DND-41 (cell line): ENCODE measurements around the gene NR2F1-AS1.

Experiments used
- ATAC-seq: fragments of 200-7000 bp; cut with Tn5 transposase; 3 replicates; pipeline ENCODE4 v1.9.1; 2021; ENCODE audit warnings: low read depth; ENCODE audit not compliant: insufficient read depth
- DNase-seq: peaks from one replicate; pipeline ENCODE4 v3.0.0-alpha.2; 2020
- H2AFZ ChIP-seq: 2 replicates; pipeline ENCODE4 v1.6.0; 2012; ENCODE audit warnings: low read depth, low read length
- H3K27ac ChIP-seq: 2 replicates; pipeline ENCODE4 v1.5.1; 2012; ENCODE audit warnings: low read length, inconsistent platforms
- H3K27me3 ChIP-seq: fragments of 200-600 bp; sonication (generic); 2 replicates; pipeline ENCODE4 v1.6.0; 2012; ENCODE audit warnings: low read length, mild to moderate bottlenecking, inconsistent platforms; ENCODE audit not compliant: insufficient read depth, poor library complexity
- H3K36me3 ChIP-seq: 2 replicates; pipeline ENCODE4 v1.5.1; 2012; ENCODE audit warnings: low read length, inconsistent platforms; ENCODE audit not compliant: insufficient read depth
- H3K4me1 ChIP-seq: 2 replicates; pipeline ENCODE4 v1.5.1; 2012; ENCODE audit warnings: mild to moderate bottlenecking, low read length; ENCODE audit not compliant: insufficient read depth
- H3K4me2 ChIP-seq: 2 replicates; pipeline ENCODE4 v1.6.0; 2012; ENCODE audit warnings: mild to moderate bottlenecking, moderate library complexity, low read length, inconsistent platforms; ENCODE audit not compliant: insufficient read depth
- H3K4me3 ChIP-seq, 2 experiments: fragments of 200-600 bp in 1 of 2; shearing (Covaris generic) in 1 of 2; 2 replicates each; pipeline ENCODE4 v1.5.1; 2012 to 2016; ENCODE audit warnings: inconsistent platforms in 2 of 2, low read length in 2 of 2, mild to moderate bottlenecking in 2 of 2, low read depth in 1 of 2, moderate library complexity in 1 of 2
- H3K79me2 ChIP-seq: 2 replicates; pipeline ENCODE4 v1.6.0; 2012; ENCODE audit warnings: low read length, inconsistent platforms; ENCODE audit not compliant: insufficient read depth
- H3K9ac ChIP-seq: 2 replicates; pipeline ENCODE4 v1.6.0; 2012; ENCODE audit warnings: low read depth, mild to moderate bottlenecking, inconsistent platforms, low read length, moderate library complexity
- H3K9me3 ChIP-seq: 2 replicates; pipeline ENCODE4 v1.5.1; 2012; ENCODE audit warnings: low read length, moderate library complexity, mild to moderate bottlenecking, inconsistent platforms; ENCODE audit not compliant: insufficient read depth, severe bottlenecking
- H4K20me1 ChIP-seq: 2 replicates; pipeline ENCODE4 v1.6.0; 2012; ENCODE audit warnings: low read length; ENCODE audit not compliant: insufficient read depth
- EZH2 ChIP-seq: IDR thresholded peaks from 3 replicates; pipeline ENCODE4 v1.6.1; 2012; ENCODE audit warnings: borderline replicate concordance, low read depth, mild to moderate bottlenecking, moderate library complexity, low read length, inconsistent platforms; ENCODE audit not compliant: severe bottlenecking
- TF ChIP-seq, protein P1 (sequence below): IDR thresholded peaks from 2 replicates; pipeline ENCODE4 v1.5.1; 2012; ENCODE audit warnings: borderline replicate concordance, low read length, moderate library complexity, mild to moderate bottlenecking; ENCODE audit not compliant: poor library complexity, severe bottlenecking; ENCODE audit errors: extremely low read depth

The NR2F1-AS1 gene

DNA sequence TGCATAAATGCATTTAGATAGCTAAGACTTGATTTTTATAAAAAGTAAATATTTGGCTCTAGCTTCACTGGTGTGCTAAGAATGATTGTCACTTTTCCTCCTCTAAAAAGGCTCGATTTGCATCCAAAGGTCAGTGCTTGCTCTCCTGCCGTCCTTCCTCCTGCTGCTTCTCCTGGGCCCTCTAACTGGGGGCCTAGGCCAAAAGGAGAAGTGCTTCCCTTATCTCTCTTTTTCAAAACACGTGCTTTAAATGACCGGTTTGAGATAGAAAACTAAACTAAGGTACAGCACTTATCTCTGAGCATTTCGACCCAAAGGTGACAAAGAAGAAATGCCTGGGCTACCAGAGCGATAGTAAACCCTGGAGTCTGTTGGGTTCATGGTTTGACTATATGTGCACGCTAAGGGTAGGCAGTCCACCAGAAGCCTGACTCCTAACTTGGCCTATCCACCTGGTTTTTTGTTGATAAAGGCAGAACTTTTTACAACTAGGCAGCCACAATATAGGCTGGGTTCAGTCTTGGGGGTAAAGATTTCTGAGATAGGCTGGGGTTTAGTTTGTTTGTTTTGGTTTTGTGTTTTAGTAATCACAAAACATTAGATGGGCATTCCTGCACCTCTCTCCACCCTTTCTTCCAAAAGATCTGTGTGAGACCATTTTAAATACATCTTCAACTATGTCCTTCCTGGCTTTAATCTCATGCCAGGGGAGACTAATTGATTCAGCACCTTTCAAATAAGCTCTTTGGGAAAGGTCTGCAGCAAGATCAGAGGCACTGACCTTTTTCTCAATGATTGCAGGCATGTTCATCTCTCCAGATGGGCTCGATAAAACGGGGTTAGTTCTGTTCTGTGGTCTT, 3.8 kb downstream of the NR2F1-AS1 start:
- Histone ChIP-seq H3K4me2 (no peak overlapping the region), H3K4me3 (no peak overlapping the region), H3K4me1 (peaks cover 4% of the 10 kb centered on the region; the same call in 1 of the 2 replicates), H2AFZ (no peak overlapping the region), H4K20me1 (no peaks in the 10 kb centered on the region), H3K79me2 (no peaks in the 10 kb centered on the region), H3K9ac (no peak overlapping the region), H3K36me3 (no peaks in the 10 kb centered on the region), H3K27me3 (peaks cover 12% of the 10 kb centered on the region), H3K27ac (no peak overlapping the region), H3K9me3 (no peaks in the 10 kb centered on the region)
- ATAC-seq, result no peak
- DNase-seq, result no peak
- TF ChIP-seq, protein P1, sequence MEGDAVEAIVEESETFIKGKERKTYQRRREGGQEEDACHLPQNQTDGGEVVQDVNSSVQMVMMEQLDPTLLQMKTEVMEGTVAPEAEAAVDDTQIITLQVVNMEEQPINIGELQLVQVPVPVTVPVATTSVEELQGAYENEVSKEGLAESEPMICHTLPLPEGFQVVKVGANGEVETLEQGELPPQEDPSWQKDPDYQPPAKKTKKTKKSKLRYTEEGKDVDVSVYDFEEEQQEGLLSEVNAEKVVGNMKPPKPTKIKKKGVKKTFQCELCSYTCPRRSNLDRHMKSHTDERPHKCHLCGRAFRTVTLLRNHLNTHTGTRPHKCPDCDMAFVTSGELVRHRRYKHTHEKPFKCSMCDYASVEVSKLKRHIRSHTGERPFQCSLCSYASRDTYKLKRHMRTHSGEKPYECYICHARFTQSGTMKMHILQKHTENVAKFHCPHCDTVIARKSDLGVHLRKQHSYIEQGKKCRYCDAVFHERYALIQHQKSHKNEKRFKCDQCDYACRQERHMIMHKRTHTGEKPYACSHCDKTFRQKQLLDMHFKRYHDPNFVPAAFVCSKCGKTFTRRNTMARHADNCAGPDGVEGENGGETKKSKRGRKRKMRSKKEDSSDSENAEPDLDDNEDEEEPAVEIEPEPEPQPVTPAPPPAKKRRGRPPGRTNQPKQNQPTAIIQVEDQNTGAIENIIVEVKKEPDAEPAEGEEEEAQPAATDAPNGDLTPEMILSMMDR, result no peak
- TF ChIP-seq EZH2, result no peak

DNA sequence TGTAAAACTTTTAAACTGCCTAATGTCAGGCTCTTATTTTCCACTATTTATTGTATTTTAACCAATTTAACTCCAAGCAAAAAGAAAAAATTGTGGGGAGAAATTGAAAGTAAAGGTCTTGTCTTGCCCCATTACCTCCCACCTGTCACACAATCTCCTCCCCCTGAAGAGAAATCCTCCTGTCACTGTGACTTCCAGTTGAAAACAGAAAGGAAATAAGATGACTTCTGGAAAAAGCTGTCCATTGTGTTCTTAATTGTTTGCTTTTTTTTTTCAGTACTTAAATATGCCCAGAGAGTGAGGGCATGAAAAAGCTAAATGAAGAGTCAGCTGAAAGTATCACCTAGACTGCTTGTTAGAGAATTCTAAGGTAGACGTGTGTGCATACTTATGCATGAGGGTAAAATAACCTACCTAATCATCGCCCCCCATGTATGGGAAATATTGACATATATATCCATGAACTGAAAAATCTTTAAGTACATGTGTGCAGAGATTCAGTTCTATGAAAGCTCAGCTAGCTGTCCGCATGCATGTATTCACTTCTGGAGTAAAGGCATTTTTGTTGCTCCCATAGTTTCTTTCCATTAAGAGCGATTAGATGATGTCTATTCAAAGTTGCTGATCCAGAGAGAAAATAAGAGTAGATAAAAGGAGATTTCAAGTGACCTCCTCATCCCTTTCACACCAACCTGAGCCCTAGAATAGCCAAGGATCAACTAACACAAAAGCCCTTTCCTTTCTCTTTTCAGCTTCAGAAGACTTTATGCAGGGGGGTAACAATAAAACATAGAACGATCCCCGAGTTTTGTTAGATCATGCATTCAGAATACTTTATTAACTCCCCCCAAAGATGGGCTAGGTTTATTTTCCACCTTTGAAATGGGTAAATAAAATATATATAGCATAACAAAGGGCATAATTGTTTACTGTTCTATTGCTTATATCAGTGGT, 5.3 kb downstream of the NR2F1-AS1 start:
- TF ChIP-seq, protein P1, result no peak
- TF ChIP-seq EZH2, result no peak
- no peaks in the 10 kb centered on the region for H3K79me2 ChIP-seq
- DNase-seq, result no peak
- H3K9me3 ChIP-seq, result no peaks in the 10 kb centered on the region
- ATAC-seq, result no peak
- H3K4me3 ChIP-seq, result no peak overlapping the region
- peaks cover 6% of the 10 kb centered on the region for H3K27me3 ChIP-seq
- no peak overlapping the region for H3K27ac ChIP-seq
- H4K20me1 ChIP-seq, result no peaks in the 10 kb centered on the region
- H2AFZ ChIP-seq, result no peak overlapping the region
- H3K9ac ChIP-seq, result no peak overlapping the region
- no peak overlapping the region for H3K4me2 ChIP-seq
- H3K36me3 ChIP-seq, result no peaks in the 10 kb centered on the region
- H3K4me1 ChIP-seq, result no peaks in the 10 kb centered on the region

DNA sequence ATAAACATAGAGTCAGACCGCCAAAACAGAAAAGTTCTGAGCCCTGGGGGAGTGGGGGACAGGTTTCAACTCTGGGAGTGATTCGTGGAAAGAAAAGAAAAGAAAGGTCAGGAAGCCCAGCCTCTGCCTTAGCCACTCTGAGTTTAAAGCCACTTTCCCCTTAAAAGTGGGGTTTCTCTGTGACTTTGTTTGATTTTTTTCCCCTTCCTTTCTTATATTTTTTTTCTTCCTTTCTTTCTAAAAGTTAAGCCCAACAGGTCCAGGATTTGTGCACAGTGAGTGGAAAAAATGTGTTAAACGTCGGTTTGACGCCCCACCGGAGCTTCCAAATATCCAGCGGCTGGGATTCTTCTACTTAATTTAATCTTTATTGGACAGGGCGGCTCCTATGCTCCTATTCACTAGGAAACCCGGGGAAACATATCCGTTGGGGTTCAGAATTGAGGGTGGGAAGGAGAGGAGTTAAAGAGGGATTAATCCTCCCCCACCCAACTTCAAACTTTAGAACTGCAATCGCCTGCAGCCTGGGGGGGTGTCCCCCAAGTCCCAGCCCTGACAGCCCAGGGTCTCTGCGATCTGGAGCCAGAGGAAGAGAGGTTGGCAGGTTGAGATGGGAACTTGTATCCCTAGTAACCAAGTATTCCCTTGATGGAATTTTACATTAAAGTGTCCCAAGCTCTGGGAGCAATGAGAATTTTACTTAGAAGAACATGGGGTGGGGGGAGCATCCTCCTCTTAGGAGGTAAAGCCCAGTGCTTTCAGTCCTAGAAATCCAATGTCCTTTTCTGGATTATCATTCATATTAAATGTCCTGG, 6.3 kb downstream of the NR2F1-AS1 start:
- Histone ChIP-seq H3K9me3 (no peaks in the 10 kb centered on the region), H3K9ac (no peak overlapping the region)

More for the DNA sequence above, 6.3 kb downstream of the NR2F1-AS1 start:
- Histone ChIP-seq H3K4me2 (no peak overlapping the region), H3K4me1 (no peaks in the 10 kb centered on the region), H2AFZ (no peak overlapping the region), H3K27me3 (peaks cover 6% of the 10 kb centered on the region), H4K20me1 (no peaks in the 10 kb centered on the region), H3K4me3 (no peak overlapping the region), H3K79me2 (no peaks in the 10 kb centered on the region), H3K27ac (no peak overlapping the region), H3K36me3 (no peaks in the 10 kb centered on the region)
- DNase-seq (no peak), ATAC-seq (no peak)
- TF ChIP-seq, protein P1, result no peak
- TF ChIP-seq EZH2, result no peak
